Stimulated activated naive CD8-positive, alpha-beta T cell treated with anti-CD3 and anti-CD28 coated beads, Interleukin-15, Interleukin-2, amounts not matched to agents 100 U/mL and 50 U/mL, for 24 hours (primary cell): ENCODE data around the gene MAP1B.

Experiments used
- ATAC-seq: fragments of 150-1000 bp; cut with Tn5 transposase; one replicate; pipeline ENCODE4 v1.10.0; 2021
- DNase-seq: peaks from one replicate; pipeline ENCODE4 v3.0.0; 2021

The MAP1B gene

DNA sequence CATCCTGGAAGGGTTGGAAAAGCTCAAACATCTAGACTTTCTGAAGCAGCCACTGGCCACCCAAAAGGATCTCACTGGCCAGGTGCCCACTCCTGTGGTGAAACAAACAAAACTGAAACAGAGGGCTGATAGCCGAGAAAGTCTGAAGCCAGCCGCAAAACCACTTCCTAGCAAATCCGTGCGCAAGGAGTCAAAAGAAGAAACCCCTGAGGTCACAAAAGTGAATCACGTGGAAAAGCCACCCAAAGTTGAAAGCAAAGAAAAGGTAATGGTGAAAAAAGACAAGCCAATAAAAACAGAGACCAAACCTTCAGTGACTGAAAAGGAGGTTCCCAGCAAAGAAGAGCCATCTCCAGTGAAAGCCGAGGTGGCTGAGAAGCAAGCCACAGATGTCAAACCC, 87.6 kb downstream of the MAP1B start:
- DNase-seq (peak; percentile 35), ATAC-seq (peak; percentile 61)

DNA sequence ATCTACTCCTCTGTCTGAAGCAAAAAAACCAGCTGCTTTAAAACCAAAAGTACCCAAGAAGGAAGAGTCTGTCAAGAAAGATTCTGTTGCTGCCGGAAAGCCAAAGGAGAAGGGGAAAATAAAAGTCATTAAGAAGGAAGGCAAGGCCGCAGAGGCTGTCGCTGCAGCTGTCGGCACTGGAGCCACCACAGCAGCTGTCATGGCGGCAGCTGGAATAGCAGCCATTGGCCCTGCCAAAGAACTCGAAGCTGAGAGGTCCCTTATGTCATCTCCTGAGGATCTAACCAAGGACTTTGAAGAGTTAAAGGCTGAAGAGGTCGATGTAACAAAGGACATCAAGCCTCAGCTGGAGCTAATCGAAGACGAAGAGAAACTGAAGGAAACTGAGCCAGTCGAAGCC, 88.3 kb downstream of the MAP1B start:
- ATAC-seq (no peak), DNase-seq (no peak)

DNA sequence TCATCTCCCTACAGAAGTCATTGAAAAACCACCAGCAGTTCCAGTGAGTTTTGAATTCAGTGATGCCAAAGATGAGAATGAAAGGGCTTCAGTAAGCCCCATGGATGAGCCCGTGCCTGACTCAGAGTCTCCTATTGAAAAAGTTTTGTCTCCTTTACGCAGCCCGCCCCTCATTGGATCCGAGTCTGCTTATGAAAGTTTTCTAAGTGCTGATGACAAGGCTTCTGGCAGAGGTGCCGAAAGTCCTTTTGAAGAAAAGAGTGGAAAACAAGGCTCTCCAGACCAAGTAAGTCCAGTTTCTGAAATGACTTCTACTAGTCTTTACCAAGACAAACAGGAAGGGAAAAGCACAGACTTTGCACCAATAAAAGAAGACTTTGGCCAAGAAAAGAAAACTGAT, 90.1 kb downstream of the MAP1B start:
- ATAC-seq (no peak), DNase-seq (no peak)

DNA sequence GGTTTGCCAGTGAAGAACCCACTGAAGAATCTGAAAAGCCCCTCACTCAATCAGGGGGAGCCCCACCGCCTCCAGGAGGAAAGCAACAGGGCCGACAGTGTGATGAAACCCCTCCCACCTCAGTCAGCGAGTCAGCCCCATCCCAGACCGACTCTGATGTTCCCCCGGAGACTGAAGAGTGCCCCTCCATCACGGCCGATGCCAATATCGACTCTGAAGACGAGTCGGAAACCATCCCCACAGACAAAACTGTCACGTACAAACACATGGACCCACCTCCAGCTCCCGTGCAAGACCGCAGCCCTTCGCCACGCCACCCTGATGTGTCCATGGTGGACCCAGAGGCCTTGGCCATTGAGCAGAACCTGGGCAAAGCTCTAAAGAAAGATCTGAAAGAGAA, 92.4 kb downstream of the MAP1B start:
- no peak for ATAC-seq
- no peak for DNase-seq

DNA sequence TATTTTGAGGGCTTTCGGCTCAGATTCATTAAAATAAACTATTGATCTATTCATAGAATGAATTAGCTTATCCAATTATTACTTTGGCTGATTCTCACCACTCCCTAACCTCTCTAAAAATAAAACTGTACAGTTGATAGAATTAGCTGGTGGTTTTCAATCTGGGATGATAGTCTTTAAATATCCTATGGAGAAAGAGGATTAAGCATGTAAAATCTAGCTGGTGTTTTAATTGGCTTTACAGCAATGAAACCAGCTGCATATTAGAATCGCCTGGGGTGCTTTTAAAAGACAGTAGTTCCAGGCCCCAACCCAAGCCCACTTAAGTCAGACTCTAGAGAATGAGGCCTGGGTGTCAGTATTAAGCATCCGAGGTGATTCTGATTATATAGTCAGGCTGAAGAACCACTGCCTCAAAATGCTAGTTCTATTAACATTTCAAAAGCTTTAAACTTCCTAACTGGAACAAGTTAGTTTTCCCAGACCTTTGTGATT, 95.1 kb downstream of the MAP1B start:
- no peak for ATAC-seq
- no peak for DNase-seq

DNA sequence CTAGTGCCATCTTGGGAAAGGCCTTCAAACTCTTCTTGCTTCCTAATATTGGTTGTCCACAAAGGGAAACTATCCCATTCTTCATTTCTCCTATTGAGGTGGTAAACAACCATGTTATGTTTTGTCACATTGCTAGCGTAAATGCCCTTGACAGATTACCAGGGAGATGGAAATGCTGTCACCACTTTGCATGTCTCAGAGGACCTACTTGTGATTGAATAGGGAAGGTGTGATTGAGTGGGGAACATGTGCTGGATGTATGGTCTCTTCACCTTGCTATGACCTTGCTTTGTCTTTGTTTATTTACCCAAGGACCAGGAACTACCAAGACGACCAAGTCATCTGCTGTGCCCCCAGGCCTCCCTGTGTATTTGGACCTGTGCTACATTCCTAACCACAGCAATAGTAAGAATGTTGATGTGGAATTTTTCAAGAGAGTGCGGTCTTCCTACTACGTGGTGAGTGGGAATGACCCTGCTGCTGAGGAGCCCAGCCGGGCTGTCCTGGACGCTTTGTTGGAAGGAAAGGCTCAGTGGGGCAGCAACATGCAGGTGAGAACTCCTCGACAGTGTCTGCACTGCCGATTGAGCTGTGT, 96.1 kb downstream of the MAP1B start:
- no peak for DNase-seq
- no peak for ATAC-seq

DNA sequence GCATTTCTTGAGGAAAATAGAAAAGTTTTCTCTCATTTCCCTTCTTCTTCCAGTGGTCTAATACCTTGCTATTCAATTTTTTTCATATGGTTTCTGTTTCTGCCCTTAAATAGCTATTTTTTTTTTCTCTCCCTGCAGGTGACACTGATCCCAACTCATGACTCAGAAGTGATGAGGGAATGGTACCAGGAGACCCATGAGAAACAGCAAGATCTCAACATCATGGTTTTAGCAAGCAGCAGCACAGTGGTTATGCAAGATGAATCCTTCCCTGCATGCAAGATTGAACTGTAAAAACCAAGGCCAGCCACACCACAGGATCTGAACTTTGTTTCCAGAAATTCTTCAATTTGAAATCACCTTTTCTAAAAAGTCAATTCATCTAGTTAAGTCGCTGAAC, 97.7 kb downstream of the MAP1B start:
- DNase-seq (no peak), ATAC-seq (no peak)

DNA sequence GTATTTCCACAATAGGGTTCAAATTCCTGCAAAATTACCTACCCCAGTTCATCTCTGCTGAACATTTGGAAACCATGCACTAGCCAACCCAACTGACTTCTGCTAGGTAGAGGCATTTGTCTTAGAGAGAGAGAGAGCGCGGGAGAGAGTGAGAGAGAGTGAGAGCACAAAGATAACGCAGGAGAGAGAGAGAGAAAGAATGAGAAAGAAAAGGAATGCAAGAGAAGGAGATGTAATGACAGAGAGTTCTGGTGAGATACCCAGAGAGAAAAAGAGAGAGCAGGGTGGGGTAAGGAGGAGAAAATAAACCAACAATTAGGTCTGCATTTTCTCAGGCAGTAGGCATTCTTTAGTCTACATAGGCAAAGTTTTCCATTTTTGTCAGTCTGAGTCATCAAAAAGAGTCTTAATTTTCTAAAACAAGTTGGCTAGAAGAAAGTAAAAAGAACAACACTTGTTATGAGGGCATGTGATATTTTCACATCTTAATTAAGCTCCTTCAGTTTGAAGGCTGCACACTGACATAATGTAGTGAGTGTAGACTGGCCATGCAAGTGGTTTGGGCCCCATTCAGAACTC, 98.2 kb downstream of the MAP1B start:
- DNase-seq: no peak
- no peak for ATAC-seq

DNA sequence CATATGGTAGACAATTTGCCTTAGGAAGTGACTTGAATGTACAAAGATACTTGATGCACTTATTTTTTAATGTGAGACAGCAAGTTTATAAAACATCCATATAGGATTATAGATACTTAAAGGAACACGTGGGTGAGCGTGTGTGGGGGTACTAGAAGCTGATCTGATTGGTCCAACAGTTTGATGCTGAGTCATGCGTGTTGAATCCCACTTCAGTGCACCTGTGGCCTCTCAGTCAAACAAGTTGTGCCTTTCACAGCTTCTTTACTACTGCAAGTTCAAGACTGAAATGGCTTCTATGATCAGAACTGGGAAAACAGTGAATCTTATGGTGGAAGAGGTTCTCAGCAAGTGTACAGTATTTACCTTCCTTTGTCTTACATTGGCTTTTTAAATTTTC, 98.9 kb downstream of the MAP1B start:
- ATAC-seq: no peak

DNA sequence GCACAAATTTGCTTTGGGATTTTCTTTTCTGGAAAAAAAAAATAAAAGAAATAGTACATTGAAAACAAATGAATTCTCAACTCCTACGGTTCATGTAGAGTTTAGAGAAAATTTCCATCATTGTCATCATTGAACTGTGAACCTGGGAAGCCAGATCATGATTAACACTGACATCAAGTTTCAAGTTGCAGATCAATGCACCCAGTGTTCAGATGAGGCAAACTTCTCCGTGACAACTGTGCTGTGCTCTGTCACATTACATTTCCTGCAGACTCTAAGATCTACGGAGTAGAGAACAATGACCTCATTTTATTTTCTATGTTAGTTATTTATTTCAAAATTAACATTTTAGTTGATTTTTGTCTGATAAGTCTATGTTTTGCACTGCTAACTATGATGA, 99.7 kb downstream of the MAP1B start:
- ATAC-seq (peak; percentile 83), DNase-seq (no peak)

More for the DNA sequence above, 98.9 kb downstream of the MAP1B start:
- no peak for DNase-seq

DNA sequence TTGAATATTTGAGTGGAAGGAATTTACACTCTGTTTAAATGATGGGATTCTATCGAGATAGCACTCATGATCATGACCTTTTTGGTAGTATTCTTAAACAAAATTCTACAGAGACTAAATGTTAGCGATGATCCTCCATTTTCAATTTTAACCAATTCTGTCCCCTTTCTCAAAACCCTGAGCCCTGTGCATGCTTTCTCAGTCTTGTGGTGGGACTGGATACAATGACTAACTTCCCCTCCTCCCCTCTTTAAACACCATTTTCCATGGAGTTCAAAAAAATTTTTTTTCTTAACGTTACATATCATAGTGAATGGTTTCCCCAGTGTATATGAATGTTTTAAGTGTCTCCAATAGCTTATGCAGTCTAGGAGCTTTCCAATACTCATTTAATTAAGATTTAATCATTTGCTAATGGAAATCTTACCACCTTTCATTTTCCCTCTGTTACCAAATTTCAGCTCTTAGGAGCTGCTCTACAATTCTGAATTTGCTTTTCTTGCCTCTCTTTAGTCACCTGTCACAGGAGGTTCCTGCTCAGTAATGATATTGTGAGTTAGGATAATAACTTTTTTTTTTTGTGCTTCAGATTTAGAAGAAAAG, 101.2 kb downstream of the MAP1B start:
- no peak for DNase-seq
- ATAC-seq: peak; percentile 59

DNA sequence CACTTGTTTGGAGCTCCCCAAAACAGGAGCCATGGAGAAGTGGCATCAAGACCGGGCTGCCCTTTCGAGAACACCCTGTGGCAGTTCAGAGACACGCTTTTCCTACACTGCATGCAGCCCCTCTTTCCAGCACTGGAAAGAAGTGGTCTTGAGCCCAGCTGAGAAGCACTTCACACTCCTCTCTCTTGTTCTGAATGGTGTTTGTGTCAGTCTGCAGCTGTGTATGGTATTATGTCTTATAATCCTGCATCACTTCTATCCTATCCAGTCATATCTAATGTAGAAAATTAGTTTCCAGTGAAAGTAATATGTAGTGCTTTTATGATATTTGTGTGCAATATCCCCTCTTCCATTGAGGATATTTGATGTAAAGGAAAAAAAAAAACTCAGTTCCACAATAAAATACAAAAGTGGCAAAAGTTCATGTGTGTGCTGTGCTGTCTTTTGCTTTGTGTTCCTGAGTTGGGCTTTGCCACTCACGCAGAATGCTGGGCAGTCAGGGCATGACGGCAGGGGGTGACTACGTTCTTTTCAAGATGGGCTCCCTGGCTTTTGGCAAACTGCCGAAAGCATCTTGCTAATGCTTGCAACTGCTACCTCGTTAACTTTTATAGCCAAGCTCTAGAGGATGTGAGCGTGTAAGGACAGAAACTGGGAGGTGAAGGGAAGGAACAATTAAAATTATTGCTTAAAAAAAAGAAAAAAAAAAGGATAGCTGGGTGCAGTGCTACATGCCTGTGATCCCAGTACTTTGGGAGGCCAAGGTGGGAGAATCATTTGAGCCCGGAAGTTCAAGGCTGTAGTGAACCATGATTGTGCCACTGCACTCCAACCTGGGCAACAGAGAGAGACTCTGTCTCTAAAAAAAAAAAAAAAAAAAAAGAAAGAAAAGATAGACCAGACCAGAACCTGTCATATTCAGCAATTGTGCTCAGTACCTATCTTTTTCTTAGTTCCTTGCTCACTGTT, 102.2 kb downstream of the MAP1B start:
- no peak for DNase-seq
- ATAC-seq: no peak

DNA sequence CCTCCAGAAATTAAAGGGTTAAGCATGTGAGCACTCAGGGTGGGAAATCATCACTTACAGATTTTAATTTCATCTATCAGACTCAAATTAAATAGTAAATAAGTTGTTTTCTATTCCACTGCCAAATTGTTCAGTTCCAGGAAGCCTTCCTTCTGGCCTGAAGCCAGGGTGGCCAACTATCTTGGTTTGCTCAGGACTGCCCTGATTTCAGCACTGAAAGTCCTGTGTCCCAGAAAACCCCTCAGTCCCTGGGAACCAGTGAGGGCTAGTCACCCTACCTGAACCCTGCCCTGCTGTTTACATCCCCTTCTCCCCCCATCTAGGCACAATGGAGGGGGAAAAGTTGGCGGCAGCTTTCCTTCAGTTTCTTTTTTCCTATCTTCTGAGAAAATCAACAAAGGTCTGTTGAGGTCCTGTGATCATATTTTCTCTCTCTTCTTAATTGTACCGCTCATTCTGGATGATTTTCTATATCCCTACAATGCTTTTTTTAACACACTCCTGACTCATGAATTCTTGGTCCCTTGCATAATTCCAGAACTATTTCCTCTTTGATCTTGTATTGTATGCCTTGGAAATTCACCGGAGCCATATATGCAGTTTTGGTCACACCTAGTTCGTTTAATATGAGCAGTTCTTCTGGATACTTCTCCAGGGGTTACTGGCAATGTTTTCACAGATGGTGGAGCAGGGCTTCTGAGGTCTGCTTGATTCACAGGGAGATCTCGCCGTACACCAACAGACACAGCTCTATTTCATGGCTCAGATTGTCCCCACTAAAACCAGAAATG, 103.8 kb downstream of the MAP1B start:
- no peak for ATAC-seq
- no peak for DNase-seq

DNA sequence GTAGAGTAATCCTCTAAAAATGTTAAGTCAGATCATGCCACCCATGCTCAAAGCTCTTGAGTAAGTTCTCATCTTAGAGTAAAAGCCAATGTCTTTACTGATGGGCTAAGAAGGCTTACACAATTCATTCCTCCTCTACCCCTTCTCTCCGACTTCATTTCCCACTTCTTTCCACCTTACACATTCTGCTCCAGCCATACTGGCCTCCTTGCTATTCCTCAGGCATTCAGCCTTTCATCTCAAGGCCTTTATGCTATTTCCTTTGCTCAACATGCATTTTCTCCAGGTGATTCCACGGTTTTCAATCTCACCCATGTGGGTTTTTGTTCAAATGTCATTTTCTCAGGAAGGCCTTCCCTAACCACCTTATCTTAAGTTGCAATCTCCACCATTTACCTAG, 104.9 kb downstream of the MAP1B start:
- no peak for DNase-seq
- ATAC-seq: no peak

DNA sequence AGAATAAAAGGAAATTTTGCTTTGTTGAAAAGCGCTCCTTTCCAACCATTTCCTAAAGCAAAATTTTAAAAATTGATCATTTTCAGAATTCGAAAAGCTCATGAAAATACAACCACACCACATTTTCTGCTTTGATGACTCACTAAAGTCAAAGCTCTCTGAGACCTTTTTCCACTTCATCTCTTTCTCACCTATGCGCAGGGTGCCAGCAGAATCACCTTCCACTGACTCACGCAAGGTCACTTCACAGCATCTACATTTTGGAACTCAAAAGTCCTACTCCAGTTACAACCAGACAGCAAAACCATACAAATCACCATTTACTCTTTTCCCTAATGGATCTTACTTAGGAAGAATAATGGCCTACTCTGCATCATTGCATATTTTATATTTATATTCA, 106.2 kb downstream of the MAP1B start:
- DNase-seq (no peak), ATAC-seq (no peak)

DNA sequence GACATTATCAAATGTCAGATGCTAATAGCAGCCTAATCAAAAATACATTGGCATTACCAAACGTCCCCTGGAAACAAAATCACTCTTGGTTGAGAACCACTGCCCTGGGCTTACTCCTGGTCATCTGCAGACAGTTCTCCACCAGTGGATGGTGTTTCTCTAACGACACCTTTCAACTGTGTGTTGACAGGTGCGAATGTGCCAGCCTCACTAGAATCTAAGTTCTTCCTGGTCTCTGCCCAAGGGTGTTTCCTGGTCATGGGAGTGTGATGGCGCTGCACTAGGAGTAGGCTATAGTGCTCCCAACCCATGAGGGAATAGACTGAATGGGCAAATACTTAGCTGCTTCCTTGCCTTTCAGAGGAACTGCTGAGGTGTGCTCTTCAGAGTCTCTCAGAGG, 106.9 kb downstream of the MAP1B start:
- no peak for ATAC-seq
- DNase-seq: no peak

DNA sequence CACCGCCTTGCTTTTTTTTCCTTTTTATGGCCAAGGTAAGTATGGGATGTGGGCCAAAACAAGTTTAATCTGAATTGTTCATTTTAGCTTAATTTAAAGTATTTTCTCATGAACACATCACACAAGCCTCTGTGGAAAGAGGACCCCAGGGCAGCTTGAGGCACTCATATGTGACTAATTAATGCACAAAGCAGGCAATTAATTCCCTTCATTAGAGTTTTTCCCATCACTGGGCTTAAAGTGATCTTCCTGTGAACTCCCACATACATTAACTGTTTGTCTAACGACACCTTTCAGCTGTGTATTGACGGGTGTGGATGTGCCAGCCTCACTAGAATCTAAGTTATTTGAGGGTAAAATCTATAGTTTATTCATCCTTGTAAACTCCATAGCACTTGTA, 109.5 kb downstream of the MAP1B start:
- ATAC-seq: no peak
- DNase-seq: no peak

DNA sequence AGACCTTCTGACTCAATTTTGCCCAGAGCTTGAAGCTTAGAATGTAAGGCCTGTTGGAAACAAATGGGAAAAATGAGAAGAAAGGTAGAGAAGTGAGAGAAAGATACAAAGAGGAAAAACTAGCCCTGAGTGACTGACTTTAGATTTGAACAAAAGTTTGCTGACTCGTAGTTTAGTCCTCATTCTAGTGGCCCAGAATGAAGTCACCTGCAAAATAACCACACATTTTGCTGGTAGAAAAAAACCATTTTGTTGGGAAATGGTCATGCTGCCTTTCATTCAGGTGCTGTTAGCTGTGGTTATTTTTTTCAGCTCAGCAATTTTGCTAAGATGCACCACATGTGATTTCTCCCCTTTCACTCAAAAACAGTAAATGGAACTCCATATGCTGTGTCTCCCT, 113.8 kb downstream of the MAP1B start:
- ATAC-seq (no peak), DNase-seq (no peak)

DNA sequence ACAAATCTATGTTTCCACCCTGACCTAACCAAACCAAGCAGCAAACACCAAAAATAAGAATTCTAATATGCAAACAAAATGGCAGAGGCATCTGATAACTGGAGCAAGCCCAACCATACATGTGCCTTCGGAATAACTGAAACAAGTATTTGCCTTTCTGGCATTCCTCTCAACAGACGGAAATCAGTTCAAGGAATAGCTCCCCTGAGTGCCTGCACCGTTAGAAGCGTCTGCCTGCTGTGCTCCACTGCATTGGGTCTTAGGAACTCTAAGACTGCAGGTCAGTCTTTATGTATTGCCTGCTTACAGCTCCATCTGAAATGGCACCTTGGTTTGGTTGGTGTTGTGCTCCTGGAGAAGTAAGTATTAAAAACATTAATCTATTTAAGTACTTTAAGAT, 114.3 kb downstream of the MAP1B start:
- no peak for DNase-seq
- no peak for ATAC-seq

DNA sequence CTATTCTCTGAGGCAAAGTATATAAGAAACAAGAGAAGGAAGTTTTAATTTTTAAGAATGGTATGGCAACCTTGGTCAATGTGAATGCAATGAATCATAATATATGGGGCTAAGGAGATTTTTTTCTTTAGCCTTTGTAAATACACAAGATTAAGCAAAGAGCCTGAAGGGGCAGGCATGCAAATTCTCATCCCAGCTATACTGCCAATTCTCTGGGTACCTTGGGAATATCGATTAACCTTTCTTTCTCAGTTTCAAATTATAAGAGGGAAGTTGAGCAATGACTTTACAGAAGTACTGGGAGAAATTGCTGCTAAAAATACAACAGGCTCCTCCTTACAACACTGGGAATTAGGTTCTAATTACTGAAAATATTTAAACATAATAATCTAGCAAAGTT, 115.2 kb downstream of the MAP1B start:
- DNase-seq (no peak), ATAC-seq (no peak)

DNA sequence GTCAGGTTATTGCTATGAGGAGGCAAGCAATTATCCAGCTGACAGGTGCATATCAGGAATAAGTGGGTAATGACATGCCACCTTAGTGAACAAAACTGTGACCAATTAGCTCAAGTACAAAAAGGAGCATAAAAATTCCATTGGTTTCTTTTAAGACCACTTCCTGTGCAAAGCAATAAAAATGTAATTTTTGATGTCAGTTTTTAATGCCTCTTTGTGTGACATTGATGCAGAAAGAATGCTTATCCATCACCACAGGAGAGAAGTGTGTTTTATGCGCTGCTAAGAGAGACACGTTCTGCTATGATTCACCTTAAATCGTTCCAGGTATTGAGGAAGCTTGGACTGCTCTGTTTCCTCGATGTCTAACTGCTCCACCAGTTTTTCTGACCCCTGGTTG, 116.1 kb downstream of the MAP1B start:
- ATAC-seq (no peak), DNase-seq (no peak)

DNA sequence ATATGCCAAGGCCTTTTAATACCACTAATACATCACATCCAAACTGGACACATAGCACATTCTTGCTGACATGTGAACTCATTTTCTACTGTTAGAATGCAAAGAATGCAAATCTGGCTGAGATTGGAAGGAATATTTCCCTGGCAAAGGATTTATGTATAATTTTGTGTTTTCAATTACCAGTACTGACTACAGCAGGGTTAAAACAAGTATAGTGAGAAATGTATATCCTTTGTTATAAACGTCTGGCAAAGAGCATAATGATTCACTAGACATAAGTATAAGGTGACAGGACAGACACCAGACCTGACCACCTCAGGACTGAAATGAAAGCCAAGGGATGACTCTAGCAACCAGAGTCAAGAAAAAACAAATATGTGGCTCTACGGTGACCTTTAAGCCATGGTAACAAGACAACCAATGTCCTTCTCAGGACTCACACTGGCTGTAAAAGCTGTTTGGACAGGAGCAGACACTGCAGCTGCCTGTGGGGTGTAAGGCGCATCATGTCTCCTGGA, 117.7 kb downstream of the MAP1B start:
- no peak for ATAC-seq
- no peak for DNase-seq
